ENCODE data around the gene PRRX1.

Gene PRRX1

GRCh38 chr1:170697316-170697715 is 33.4 kb downstream of the PRRX1 start:
- Histone ChIP-seq H3K4me1 (ENCODE audit: control insufficient read depth, insufficient read depth, low read length) (no peaks in the 10 kb centered on the region), H3K36me3 (ENCODE audit: control insufficient read depth, insufficient read depth, low read length) (no peaks in the 10 kb centered on the region), H3K27me3 (ENCODE audit: control insufficient read depth, insufficient read depth, low read length) (no peaks in the 10 kb centered on the region), H3K9ac (ENCODE audit: low read depth, low read length) (no peak overlapping the region), H3K9me3 (ENCODE audit: control insufficient read depth, insufficient read depth, low read length) (no peaks in the 10 kb centered on the region), H3K4me3 (ENCODE audit: low read depth, low read length) (no peak overlapping the region)

DNA sequence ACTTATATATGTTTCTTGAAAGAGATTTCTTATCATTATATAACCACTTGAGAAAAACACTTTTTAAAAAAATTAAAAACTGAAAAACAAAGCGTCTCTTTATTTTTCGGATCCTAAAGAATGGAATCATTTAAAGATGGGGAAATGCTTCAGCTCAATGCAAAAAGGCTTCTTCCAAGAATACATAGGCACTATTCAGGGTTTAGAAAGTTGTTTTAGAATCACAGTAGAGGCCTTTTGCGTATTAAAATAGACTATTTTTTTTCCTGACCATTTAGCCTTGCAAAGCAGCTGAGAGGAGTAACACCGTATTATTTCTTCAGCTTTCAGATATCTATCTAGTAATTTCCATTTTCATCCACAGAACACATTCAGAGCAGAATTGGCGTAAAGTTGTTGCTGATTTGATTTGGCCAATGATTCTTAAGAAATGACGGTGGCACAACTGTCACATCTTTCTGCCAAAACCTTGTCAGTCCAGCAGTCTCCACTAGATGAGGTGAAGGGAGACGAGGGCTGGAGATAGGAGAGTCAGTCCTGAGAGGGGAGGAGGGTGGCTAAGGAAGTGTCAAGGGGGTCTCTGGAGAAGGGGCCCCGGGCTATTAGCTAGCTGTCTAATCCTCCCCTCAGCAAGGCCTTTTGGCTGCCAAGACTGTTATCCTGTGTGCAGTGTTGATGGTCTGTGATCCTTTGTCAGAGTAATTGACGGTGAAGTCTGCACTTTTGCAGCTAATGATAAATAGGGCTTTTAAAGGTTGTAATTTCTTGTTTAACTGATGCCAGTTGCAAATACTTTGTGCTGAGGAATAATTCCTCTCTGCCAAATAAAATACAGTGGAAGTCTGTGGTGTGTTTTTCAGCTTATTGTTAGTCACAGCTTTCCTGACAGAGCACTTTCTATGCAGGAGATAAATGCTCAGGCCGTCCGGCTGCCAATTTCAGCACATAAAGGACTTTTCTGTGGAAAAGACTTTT is 34.7 kb downstream of the PRRX1 start:
- no peaks in the 10 kb centered on the region for H3K36me3 ChIP-seq (ENCODE audit: control insufficient read depth, insufficient read depth, low read length)
- no peak overlapping the region for H3K4me3 ChIP-seq (ENCODE audit: low read depth, low read length)
- no peak overlapping the region for H3K9ac ChIP-seq (ENCODE audit: low read depth, low read length)
- H3K27me3 ChIP-seq (ENCODE audit: control insufficient read depth, insufficient read depth, low read length) = no peaks in the 10 kb centered on the region
- no peaks in the 10 kb centered on the region for H3K4me1 ChIP-seq (ENCODE audit: control insufficient read depth, insufficient read depth, low read length)
- no peaks in the 10 kb centered on the region for H3K9me3 ChIP-seq (ENCODE audit: control insufficient read depth, insufficient read depth, low read length)

GRCh38 chr1:170699696-170700095 is 35.8 kb downstream of the PRRX1 start:
- H3K27me3 ChIP-seq (ENCODE audit: control insufficient read depth, insufficient read depth, low read length) = no peaks in the 10 kb centered on the region
- no peak overlapping the region for H3K9ac ChIP-seq (ENCODE audit: low read depth, low read length)
- H3K36me3 ChIP-seq (ENCODE audit: control insufficient read depth, insufficient read depth, low read length) = no peaks in the 10 kb centered on the region
- no peak overlapping the region for H3K4me3 ChIP-seq (ENCODE audit: low read depth, low read length)
- H3K9me3 ChIP-seq (ENCODE audit: control insufficient read depth, insufficient read depth, low read length) = no peaks in the 10 kb centered on the region
- no peaks in the 10 kb centered on the region for H3K4me1 ChIP-seq (ENCODE audit: control insufficient read depth, insufficient read depth, low read length)

- no peaks in the 10 kb centered on the region for H3K9me3 ChIP-seq (ENCODE audit: control insufficient read depth, insufficient read depth, low read length)
- no peaks in the 10 kb centered on the region for H3K36me3 ChIP-seq (ENCODE audit: control insufficient read depth, insufficient read depth, low read length)
- H3K27me3 ChIP-seq (ENCODE audit: control insufficient read depth, insufficient read depth, low read length) = no peaks in the 10 kb centered on the region
- no peak overlapping the region for H3K9ac ChIP-seq (ENCODE audit: low read depth, low read length)
- H3K4me3 ChIP-seq (ENCODE audit: low read depth, low read length) = no peak overlapping the region
- H3K4me1 ChIP-seq (ENCODE audit: control insufficient read depth, insufficient read depth, low read length) = no peaks in the 10 kb centered on the region
Measured at GRCh38 chr1:170700842-170701615, 37.1 kb downstream of the PRRX1 start.

DNA sequence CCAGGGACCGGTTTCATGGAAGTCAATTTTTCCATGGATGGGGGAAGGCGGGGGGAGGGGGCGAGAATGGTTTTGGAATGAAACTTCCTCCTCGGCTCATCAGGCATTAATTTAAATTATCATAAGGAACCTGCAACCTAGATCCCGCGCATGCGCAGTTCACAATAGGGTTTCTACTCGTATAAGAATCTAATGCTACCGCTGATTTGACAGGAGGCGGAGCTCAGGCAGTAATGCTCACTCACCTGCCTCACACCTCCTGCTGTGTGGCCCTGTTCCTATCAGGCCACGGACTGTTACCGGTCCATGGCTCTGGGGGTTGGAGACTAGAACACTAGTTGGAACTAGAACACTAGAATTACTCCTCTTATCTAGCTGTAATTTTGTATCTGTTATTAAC is 38.0 kb downstream of the PRRX1 start:
- no peaks in the 10 kb centered on the region for H3K27me3 ChIP-seq (ENCODE audit: control insufficient read depth, insufficient read depth, low read length)
- no peak overlapping the region for H3K4me3 ChIP-seq (ENCODE audit: low read depth, low read length)
- H3K9ac ChIP-seq (ENCODE audit: low read depth, low read length) = no peak overlapping the region
- no peaks in the 10 kb centered on the region for H3K4me1 ChIP-seq (ENCODE audit: control insufficient read depth, insufficient read depth, low read length)
- no peaks in the 10 kb centered on the region for H3K36me3 ChIP-seq (ENCODE audit: control insufficient read depth, insufficient read depth, low read length)
- H3K9me3 ChIP-seq (ENCODE audit: control insufficient read depth, insufficient read depth, low read length) = no peaks in the 10 kb centered on the region

DNA sequence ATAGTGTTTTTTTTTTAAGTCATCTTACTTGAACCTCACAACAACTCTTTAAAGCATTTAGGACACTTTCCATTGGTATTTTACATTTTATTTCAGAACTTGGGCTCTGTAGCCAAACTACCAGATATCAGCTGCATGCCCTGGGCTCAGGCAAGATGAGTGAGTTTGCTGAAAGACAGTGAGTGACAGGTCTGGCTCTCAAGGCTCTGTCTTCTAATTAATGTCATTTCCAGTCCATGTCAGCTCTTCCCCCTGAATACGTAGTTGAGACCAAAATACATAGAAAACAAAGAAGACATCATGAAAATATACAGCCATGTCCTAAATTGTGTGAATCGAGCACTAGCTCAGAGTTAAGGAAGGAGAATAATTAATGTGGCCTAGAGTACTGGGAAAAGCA is 39.7 kb downstream of the PRRX1 start:
- Histone ChIP-seq H3K9me3 (ENCODE audit: control insufficient read depth, insufficient read depth, low read length) (no peaks in the 10 kb centered on the region), H3K9ac (ENCODE audit: low read depth, low read length) (no peak overlapping the region), H3K4me1 (ENCODE audit: control insufficient read depth, insufficient read depth, low read length) (no peaks in the 10 kb centered on the region), H3K36me3 (ENCODE audit: control insufficient read depth, insufficient read depth, low read length) (no peaks in the 10 kb centered on the region), H3K27me3 (ENCODE audit: control insufficient read depth, insufficient read depth, low read length) (no peaks in the 10 kb centered on the region), H3K4me3 (ENCODE audit: low read depth, low read length) (no peak overlapping the region)

DNA sequence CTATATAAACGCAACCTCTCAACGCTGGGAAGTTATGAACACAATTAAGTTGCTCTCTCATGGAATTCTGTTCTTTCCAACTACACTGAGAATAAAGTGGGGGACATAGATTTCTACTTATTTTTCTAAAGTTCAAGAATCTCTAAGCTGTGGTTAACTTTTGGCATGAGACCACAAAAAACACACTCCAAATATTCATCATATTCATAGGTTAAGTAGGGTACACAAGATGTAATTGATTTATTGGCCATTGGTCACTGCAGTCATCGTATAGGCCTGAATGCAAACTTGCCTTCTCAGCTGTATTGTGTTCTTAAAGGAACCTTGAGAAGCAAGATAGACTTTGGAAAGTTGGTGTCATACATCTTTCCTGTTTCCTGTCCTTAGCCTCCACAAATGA is 40.3 kb downstream of the PRRX1 start:
- H3K4me3 ChIP-seq (ENCODE audit: low read depth, low read length) = no peak overlapping the region
- H3K27me3 ChIP-seq (ENCODE audit: control insufficient read depth, insufficient read depth, low read length) = no peaks in the 10 kb centered on the region
- H3K4me1 ChIP-seq (ENCODE audit: control insufficient read depth, insufficient read depth, low read length) = no peaks in the 10 kb centered on the region
- no peak overlapping the region for H3K9ac ChIP-seq (ENCODE audit: low read depth, low read length)
- H3K9me3 ChIP-seq (ENCODE audit: control insufficient read depth, insufficient read depth, low read length) = no peaks in the 10 kb centered on the region
- H3K36me3 ChIP-seq (ENCODE audit: control insufficient read depth, insufficient read depth, low read length) = no peaks in the 10 kb centered on the region

GRCh38 chr1:170705981-170706380 is 42.0 kb downstream of the PRRX1 start:
- H3K36me3 ChIP-seq (ENCODE audit: control insufficient read depth, insufficient read depth, low read length) = no peaks in the 10 kb centered on the region

GRCh38 chr1:170707117-170707516 is 43.2 kb downstream of the PRRX1 start:
- Histone ChIP-seq H3K9ac (ENCODE audit: low read depth, low read length) (no peak overlapping the region), H3K27me3 (ENCODE audit: control insufficient read depth, insufficient read depth, low read length) (no peaks in the 10 kb centered on the region), H3K36me3 (ENCODE audit: control insufficient read depth, insufficient read depth, low read length) (no peaks in the 10 kb centered on the region), H3K9me3 (ENCODE audit: control insufficient read depth, insufficient read depth, low read length) (no peaks in the 10 kb centered on the region), H3K4me3 (ENCODE audit: low read depth, low read length) (no peak overlapping the region), H3K4me1 (ENCODE audit: control insufficient read depth, insufficient read depth, low read length) (no peaks in the 10 kb centered on the region)

More at GRCh38 chr1:170705981-170706380, 42.0 kb downstream of the PRRX1 start:
- no peak overlapping the region for H3K4me3 ChIP-seq (ENCODE audit: low read depth, low read length)
- no peaks in the 10 kb centered on the region for H3K9me3 ChIP-seq (ENCODE audit: control insufficient read depth, insufficient read depth, low read length)
- H3K9ac ChIP-seq (ENCODE audit: low read depth, low read length) = no peak overlapping the region
- H3K27me3 ChIP-seq (ENCODE audit: control insufficient read depth, insufficient read depth, low read length) = no peaks in the 10 kb centered on the region
- H3K4me1 ChIP-seq (ENCODE audit: control insufficient read depth, insufficient read depth, low read length) = no peaks in the 10 kb centered on the region

- H3K9ac ChIP-seq (ENCODE audit: low read depth, low read length) = no peak overlapping the region
Measured at GRCh38 chr1:170707959-170708655, 44.2 kb downstream of the PRRX1 start.

DNA sequence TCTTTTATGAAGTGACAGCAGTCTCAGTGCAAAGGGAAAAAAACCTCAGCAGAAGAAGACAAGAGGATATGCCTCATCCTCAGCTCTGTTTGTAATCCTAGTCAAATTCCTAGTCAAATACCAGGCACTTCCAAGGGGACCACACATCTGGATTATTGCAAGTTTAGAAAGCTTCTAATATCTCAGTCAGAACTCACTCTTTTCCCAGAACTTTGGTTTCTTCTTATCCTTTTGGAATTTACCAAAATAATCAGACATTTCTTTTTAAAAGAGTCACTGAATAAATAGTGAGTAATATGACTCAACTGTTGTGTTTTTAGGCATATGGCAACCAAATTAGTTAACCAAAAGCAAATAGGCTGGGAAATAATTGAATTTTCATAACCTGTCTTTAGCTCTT is 47.8 kb downstream of the PRRX1 start:
- no peaks in the 10 kb centered on the region for H3K4me1 ChIP-seq (ENCODE audit: control insufficient read depth, insufficient read depth, low read length)
- H3K9ac ChIP-seq (ENCODE audit: low read depth, low read length) = no peak overlapping the region

More at GRCh38 chr1:170707959-170708655, 44.2 kb downstream of the PRRX1 start:
- no peaks in the 10 kb centered on the region for H3K9me3 ChIP-seq (ENCODE audit: control insufficient read depth, insufficient read depth, low read length)
- no peaks in the 10 kb centered on the region for H3K4me1 ChIP-seq (ENCODE audit: control insufficient read depth, insufficient read depth, low read length)
- no peaks in the 10 kb centered on the region for H3K27me3 ChIP-seq (ENCODE audit: control insufficient read depth, insufficient read depth, low read length)
- no peaks in the 10 kb centered on the region for H3K36me3 ChIP-seq (ENCODE audit: control insufficient read depth, insufficient read depth, low read length)
- H3K4me3 ChIP-seq (ENCODE audit: low read depth, low read length) = no peak overlapping the region

More for the DNA sequence above, 47.8 kb downstream of the PRRX1 start:
- H3K36me3 ChIP-seq (ENCODE audit: control insufficient read depth, insufficient read depth, low read length) = no peaks in the 10 kb centered on the region
- no peak overlapping the region for H3K4me3 ChIP-seq (ENCODE audit: low read depth, low read length)
- no peaks in the 10 kb centered on the region for H3K9me3 ChIP-seq (ENCODE audit: control insufficient read depth, insufficient read depth, low read length)
- H3K27me3 ChIP-seq (ENCODE audit: control insufficient read depth, insufficient read depth, low read length) = no peaks in the 10 kb centered on the region
